C4-2B (cell line): Measurements from ENCODE around the gene MPDZ.

Experiments used
- ZFX ChIP-seq: fragments of 450-650 bp; IDR thresholded peaks from 2 replicates; pipeline ENCODE4 v1.6.1; 2017
- TF ChIP-seq, protein P1 (sequence below): fragments of 450-650 bp; conservative IDR thresholded peaks from 2 replicates; pipeline ENCODE4 v1.5.1; 2017; ENCODE audit warnings: mild to moderate bottlenecking

GRCh38 chr9:13128266-13128860, 151.1 kb downstream of the MPDZ start:
- TF ChIP-seq, protein P1, sequence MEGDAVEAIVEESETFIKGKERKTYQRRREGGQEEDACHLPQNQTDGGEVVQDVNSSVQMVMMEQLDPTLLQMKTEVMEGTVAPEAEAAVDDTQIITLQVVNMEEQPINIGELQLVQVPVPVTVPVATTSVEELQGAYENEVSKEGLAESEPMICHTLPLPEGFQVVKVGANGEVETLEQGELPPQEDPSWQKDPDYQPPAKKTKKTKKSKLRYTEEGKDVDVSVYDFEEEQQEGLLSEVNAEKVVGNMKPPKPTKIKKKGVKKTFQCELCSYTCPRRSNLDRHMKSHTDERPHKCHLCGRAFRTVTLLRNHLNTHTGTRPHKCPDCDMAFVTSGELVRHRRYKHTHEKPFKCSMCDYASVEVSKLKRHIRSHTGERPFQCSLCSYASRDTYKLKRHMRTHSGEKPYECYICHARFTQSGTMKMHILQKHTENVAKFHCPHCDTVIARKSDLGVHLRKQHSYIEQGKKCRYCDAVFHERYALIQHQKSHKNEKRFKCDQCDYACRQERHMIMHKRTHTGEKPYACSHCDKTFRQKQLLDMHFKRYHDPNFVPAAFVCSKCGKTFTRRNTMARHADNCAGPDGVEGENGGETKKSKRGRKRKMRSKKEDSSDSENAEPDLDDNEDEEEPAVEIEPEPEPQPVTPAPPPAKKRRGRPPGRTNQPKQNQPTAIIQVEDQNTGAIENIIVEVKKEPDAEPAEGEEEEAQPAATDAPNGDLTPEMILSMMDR, result no peak
- no peak for TF ChIP-seq ZFX
